GM18517 (cell line): ENCODE measurements around the gene DENND1A.
"Not testable (repeated sequence)": the region's sequence is repeated elsewhere in the genome, so short reads cannot be mapped to it uniquely, and the experiment has no call there.

Experiments
- ATAC-seq: cut with Tn5 transposase; IDR thresholded peaks from one replicate; pipeline ENCODE4 v1.9.1; 2021; ENCODE audit warnings: mild to moderate bottlenecking, moderate library complexity; ENCODE audit not compliant: unreplicated experiment

Gene DENND1A

GRCh38 chr9:123929870-123930831 is at the start of gene DENND1A:
TSS of gene DENND1A (minus strand) at chr9:123930126. CDS start at chr9:123929905, 221 bp downstream.
- peak; percentile 67 for ATAC-seq

- ATAC-seq: no peak
These were observed 49.1 kb upstream of the DENND1A start for GRCh38 chr9:123978981-123979380.

- not testable (repeated sequence) for ATAC-seq
These were observed 46.7 kb upstream of the DENND1A start for GRCh38 chr9:123976579-123976978.

GRCh38 chr9:123975871-123976270 is 45.9 kb upstream of the DENND1A start:
- ATAC-seq: no peak

GRCh38 chr9:123974471-123974870 is 44.5 kb upstream of the DENND1A start:
- no peak for ATAC-seq

GRCh38 chr9:123973590-123974223 is 43.8 kb upstream of the DENND1A start:
- no peak for ATAC-seq

- ATAC-seq: no peak
These were observed 42.7 kb upstream of the DENND1A start for GRCh38 chr9:123972618-123973017.

- no peak for ATAC-seq
These were observed 37.4 kb upstream of the DENND1A start for GRCh38 chr9:123967323-123967722.

- no peak for ATAC-seq
These were observed 36.1 kb upstream of the DENND1A start for GRCh38 chr9:123965801-123966686.

GRCh38 chr9:123964761-123965160 is 34.8 kb upstream of the DENND1A start:
- ATAC-seq: no peak

GRCh38 chr9:123960965-123961364 is 31.0 kb upstream of the DENND1A start:
- no peak for ATAC-seq

GRCh38 chr9:123960366-123960765 is 30.4 kb upstream of the DENND1A start:
- no peak for ATAC-seq

GRCh38 chr9:123959787-123960186 is 29.9 kb upstream of the DENND1A start:
- ATAC-seq: no peak

GRCh38 chr9:123957731-123958130 is 27.8 kb upstream of the DENND1A start:
- no peak for ATAC-seq

- no peak for ATAC-seq
These were observed 27.3 kb upstream of the DENND1A start for GRCh38 chr9:123957168-123957721.

GRCh38 chr9:123955637-123956036 is 25.7 kb upstream of the DENND1A start:
- ATAC-seq: no peak

- no peak for ATAC-seq
These were observed 24.8 kb upstream of the DENND1A start for GRCh38 chr9:123954518-123955280.

- ATAC-seq: no peak
These were observed 22.9 kb upstream of the DENND1A start for GRCh38 chr9:123952641-123953495.

GRCh38 chr9:123948286-123948685 is 18.4 kb upstream of the DENND1A start:
- no peak for ATAC-seq
